Peyer's patch (tissue), 4 donors: ENCODE results near the gene DSCAML1. TPM values are rescaled to one million over a fixed set of nuclear protein-coding genes. Genes with fewer than 3 reads are reported as not detected.

Source experiments
- DNase-seq, 3 donors: peaks; one replicate each; pipeline ENCODE4 v3.0.0-alpha.2; 2017 to 2019
- H3K27ac ChIP-seq, 4 donors: fragments of 200-600 bp; sonication (generic); one replicate each; pipeline ENCODE4 v1.5.1; 2016 to 2019
- H3K27me3 ChIP-seq, 2 donors: fragments of 200-600 bp; sonication (generic); one replicate each; pipeline ENCODE4 v1.5.1; 2019
- H3K36me3 ChIP-seq, 3 donors: fragments of 200-600 bp; sonication (generic); one replicate each; pipeline ENCODE4 v1.5.1; 2016 to 2019
- H3K4me1 ChIP-seq, 4 donors: fragments of 200-600 bp; sonication (generic); one replicate each; pipeline ENCODE4 v1.5.1; 2016 to 2019
- H3K4me3 ChIP-seq, 4 donors: fragments of 200-600 bp; sonication (generic); 1 replicate in 3 of 4; 2 replicates in 1 of 4; pipeline ENCODE4 v1.5.1; 2016 to 2019; ENCODE audit warnings: mild to moderate bottlenecking in 1 of 4
- H3K9me3 ChIP-seq, 4 donors: fragments of 200-600 bp; sonication (generic); one replicate each; pipeline ENCODE4 v1.5.1; 2016 to 2019; ENCODE audit warnings: mild to moderate bottlenecking in 1 of 4
- CTCF ChIP-seq, 6 experiments: fragments of 450-650 bp in 4 of 6; fragments of 200-600 bp in 2 of 6; sonication (generic) in 1 of 6; IDR thresholded peaks; one replicate each; pipeline ENCODE4 v1.5.1; 2017 to 2019; ENCODE audit warnings: antibody characterized with exemption in 6 of 6, mild to moderate bottlenecking in 3 of 6, moderate library complexity in 1 of 6
- POLR2A ChIP-seq, 2 donors: fragments of 450-650 bp; IDR thresholded peaks; one replicate each; pipeline ENCODE4 v1.5.1; 2017; ENCODE audit warnings: antibody characterized with exemption in 2 of 2, mild to moderate bottlenecking in 2 of 2, moderate library complexity in 2 of 2
- total RNA-seq, 4 donors: library from RNA; depleted of rRNA; stranded (reverse); fragments of >200 nt; gene quantifications; one replicate each; pipeline ENCODE4 v1.1.0, GENCODE V29; 2016

The DSCAML1 gene
- total RNA-seq, 4 donors from 2014 or later = 0.18 to 5.8 (median 2.9) TPM

GRCh38 chr11:117428186-117428855 lies 368.7 kb downstream of the DSCAML1 start:
- no peak for DNase-seq
- Histone ChIP-seq H3K27ac (no peak overlapping the region), H3K9me3 (no peaks in the 10 kb centered on the region), H3K36me3 (no peaks in the 10 kb centered on the region), H3K4me1 (no peaks in the 10 kb centered on the region), H3K4me3 (no peak overlapping the region), H3K27me3 (no peaks in the 10 kb centered on the region)
- TF ChIP-seq CTCF (IDR thresholded peaks at IDR 0.05) (no peak), POLR2A (IDR thresholded peaks at IDR 0.05) (no peak)

DNA sequence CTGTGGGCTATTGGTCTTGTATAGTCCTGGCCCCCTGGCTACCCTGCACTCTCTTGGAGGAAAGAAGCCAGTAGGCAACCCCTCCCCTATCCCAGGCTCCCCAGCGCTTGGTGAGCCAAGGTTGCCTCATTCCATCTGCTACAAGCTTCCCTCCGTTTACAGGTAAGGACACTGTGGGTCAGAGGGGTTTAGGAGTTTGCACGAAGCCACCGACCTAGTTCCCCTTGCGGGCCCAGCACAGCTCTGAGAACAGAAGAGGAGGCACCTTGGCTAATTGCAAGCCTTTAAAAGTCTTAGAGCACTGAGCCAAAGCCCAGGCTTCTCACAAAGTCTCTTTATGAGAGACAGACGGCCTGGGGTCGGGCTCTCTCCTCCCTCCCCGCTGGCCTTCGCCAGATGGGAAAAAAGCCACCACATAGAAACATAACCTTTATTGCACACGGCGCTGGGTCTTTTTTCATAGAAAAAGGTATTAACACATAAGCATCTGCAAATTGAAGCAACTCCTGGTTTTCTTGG lies 369.6 kb downstream of the DSCAML1 start:
- Histone ChIP-seq H3K27ac (no peak overlapping the region), H3K9me3 (no peaks in the 10 kb centered on the region), H3K4me3 (no peak overlapping the region), H3K27me3 (no peaks in the 10 kb centered on the region), H3K36me3 (no peaks in the 10 kb centered on the region), H3K4me1 (no peaks in the 10 kb centered on the region)
- no peak for DNase-seq
- TF ChIP-seq CTCF (IDR thresholded peaks at IDR 0.05) = no peak
- TF ChIP-seq POLR2A (IDR thresholded peaks at IDR 0.05) = no peak

DNA sequence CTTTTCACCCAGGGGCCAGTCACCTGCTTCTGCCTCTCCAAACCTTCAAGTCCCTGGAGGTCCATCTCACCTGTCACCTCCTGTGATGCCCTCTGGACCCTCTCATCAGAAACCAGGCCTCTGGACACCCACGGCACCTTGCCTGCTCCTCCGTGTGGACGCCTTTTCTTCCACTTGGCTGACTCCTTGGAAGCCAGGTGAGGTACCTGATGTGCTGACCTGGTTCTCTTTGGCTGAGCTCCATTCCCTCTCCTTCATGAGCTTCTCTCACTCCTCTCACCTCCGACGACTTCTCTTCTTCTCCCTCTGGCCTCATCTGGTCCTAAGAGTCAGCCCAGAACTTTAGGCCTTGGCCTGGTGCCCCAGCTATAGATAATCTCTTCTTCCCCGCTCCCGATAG lies 370.1 kb downstream of the DSCAML1 start:
- no peak overlapping the region for H3K4me3 ChIP-seq
- no peaks in the 10 kb centered on the region for H3K27me3 ChIP-seq
- H3K9me3 ChIP-seq = no peaks in the 10 kb centered on the region
- H3K27ac ChIP-seq = no peak overlapping the region
- no peak for DNase-seq
- no peaks in the 10 kb centered on the region for H3K4me1 ChIP-seq
- H3K36me3 ChIP-seq = no peaks in the 10 kb centered on the region
- TF ChIP-seq POLR2A (IDR thresholded peaks at IDR 0.05) = no peak
- no peak for TF ChIP-seq CTCF (IDR thresholded peaks at IDR 0.05)

- Histone ChIP-seq H3K4me1 (no peaks in the 10 kb centered on the region), H3K27ac (no peak overlapping the region), H3K36me3 (no peaks in the 10 kb centered on the region), H3K4me3 (no peak overlapping the region), H3K27me3 (no peaks in the 10 kb centered on the region), H3K9me3 (no peaks in the 10 kb centered on the region)
- DNase-seq = peak; percentile 52 to 80 (median 79)
- TF ChIP-seq POLR2A (IDR thresholded peaks at IDR 0.05) (no peak), CTCF (IDR thresholded peaks at IDR 0.05) (peak; percentile 59 to 92 (median 86))
Observed at GRCh38 chr11:117426297-117426685, 370.7 kb downstream of the DSCAML1 start.

- no peak overlapping the region for H3K4me3 ChIP-seq
- H3K36me3 ChIP-seq = no peaks in the 10 kb centered on the region
- DNase-seq = no peak
- H3K9me3 ChIP-seq = no peaks in the 10 kb centered on the region
- no peaks in the 10 kb centered on the region for H3K27me3 ChIP-seq
- TF ChIP-seq POLR2A (IDR thresholded peaks at IDR 0.05) (no peak), CTCF (IDR thresholded peaks at IDR 0.05) (no peak)
- no peaks in the 10 kb centered on the region for H3K4me1 ChIP-seq
- H3K27ac ChIP-seq = no peak overlapping the region
Observed at GRCh38 chr11:117425679-117426296, 371.2 kb downstream of the DSCAML1 start.
